ENCODE data around the gene RASAL2.

RASAL2 gene

DNA sequence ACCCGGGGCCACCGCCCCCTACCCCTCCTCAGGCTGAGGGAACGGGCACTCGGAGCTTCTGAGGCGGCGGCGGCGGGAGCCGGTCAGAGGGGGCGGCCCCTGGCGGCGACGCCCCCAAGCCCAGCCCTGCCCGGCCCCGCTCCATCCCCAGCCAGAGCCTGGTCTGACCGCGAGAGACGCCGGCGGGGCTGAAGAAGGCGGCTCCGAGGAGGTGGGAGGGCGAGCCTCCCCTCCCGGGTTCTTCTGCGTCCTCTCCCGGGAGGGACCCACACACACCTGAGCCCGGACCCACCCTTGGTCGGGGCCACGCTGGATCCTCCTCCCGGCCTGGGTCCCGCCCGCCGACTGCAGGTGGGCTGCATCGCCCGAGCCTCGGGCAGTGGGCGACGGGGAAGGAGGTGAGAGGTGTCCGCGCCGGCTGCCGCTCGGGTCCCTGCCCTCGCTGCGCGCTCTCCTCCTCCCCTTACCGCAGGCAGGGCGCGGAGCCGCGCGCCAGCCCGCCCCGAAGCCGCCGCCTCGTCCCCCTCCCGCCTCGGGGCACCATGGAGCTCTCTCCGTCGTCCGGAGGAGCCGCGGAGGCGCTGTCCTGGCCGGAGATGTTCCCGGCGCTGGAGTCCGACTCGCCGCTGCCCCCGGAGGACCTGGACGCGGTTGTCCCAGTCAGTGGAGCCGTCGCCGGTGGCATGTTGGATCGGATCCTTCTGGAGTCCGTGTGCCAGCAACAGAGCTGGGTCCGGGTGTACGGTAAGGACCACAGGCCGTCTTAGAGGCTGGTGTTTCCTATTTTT, at the start of gene RASAL2:
Gene RASAL2, plus strand, starts transcription at position 154 of the 788 bp plus-strand sequence. Its CDS starts 389 bp downstream, at position 543.
- in situ Hi-C loops (cut with MboI; ENCODE audit: low sequenced_read_pairs), result no loop called here

DNA sequence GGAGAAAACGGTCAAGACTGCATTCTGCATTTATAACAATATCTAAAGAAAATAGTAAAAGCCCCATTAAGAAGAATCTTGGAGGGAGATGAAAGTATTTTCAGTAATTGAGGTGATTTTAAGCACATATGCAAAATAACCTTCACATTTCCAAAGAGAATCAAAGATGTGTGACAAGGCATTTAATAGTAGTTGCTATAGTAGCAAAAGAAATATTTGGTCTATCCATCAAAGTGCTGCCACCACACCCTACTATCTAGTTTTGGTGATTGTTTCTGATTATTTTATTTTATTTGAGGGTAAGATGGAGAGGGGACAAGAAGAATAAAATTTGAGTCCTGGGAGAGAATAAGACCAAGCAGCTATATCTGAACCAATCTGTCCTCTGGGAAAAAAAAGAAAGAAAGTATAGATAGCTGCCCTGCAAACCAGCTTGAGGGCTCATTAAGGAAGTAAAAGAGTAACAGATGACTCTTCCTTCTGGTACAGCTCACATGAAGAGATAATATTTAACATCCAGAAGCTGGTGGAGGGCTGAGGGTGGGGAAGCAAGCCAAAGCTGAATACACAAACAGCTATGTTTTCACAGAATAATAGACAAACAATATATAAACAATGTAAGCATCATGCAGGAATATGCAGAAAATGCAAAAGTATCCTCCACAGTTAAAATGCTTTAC, 47.2 kb upstream of the RASAL2 start:
- in situ Hi-C loops (cut with MboI; ENCODE audit: low sequenced_read_pairs), result no loop called here

DNA sequence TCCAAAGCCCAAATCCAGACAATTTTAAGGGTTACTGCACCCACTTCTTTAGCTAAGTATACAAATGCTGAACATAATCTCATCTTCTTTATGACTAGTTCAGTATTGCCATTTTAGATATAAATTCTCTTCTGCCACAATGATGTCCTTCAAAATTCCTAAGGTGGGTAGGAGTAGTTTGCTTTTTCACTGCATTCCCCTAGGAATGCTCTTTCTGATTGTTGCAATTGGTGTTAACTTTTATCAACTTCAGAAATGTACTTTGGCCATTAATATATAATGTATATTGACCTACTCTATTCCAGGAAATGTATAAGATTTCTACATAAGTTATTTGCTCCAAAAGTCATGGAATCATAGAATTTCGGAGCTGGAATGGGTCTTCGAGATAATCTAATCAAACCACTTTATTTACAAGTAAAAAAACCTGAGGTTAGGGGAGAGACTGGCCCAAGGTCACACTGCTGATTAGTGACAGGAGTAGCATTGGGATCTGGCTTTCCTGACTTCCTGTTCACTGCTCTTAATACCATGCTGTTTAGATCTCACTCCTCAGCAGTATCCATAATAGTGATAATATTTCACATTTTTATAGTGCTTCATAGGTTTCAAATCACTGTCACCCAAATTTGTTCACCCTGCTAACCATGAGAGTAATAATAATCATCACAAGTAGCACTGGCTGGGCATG, 46.4 kb upstream of the RASAL2 start:
- in situ Hi-C loops (cut with MboI; ENCODE audit: low sequenced_read_pairs), result no loop called here

DNA sequence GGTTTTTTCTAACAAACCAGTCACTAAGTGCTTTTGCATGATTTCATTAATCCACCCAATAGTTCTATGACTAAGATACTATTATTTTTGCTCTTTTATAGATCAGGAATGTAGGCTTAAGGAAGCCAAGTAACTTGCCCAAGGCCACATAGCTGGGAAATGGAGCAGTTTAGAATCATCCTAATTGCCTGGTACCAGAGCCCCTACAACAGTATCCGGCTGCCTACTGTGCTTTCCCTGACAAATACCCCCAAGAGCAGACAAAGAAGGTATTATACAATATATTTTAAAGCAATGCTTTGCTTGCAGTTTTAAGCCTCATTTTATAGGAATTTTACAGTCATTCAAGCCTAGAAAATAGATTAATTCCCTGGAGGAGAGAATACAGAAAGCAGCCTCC, 45.5 kb upstream of the RASAL2 start:
- in situ Hi-C loops (cut with MboI; ENCODE audit: low sequenced_read_pairs), result no loop called here

DNA sequence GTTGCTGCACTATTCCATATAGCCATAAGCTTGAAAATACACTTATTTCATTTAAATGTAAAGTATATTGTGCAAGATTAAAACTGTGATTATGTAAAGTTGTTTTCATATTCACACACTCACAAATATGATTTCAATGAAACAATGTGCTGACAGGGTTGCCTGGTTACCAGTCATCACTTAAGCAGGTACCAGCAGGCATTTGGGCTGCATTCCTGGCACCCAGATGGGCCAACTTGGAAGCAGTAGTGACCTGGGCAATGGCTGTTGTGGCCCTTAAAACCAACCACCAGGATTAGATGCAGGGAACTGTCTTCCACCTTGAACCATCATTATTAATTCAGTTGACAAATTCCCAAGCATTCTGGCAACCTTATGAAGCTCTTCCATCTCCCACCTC, 45.0 kb upstream of the RASAL2 start:
- in situ Hi-C loops (cut with MboI; ENCODE audit: low sequenced_read_pairs), result no loop called here

DNA sequence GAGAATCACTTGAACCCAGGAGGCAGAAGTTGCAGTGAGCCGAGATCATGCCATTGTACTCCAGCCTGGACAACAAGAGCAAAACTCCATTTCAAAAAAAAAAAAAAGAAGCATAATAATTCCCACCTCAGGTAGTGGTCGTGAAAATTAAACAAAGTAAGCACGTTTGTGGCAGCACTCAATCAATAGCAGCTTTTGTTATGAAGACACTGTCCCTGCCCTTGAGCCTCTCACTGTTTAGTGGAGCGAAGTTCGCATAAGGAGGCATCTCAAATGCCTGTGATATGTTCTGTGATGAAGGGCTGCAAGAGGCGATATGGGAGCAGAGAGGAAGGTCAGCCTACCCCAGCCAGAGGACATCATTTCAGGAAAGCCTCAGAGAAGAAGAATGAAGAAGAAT, 43.8 kb upstream of the RASAL2 start:
- in situ Hi-C loops (cut with MboI; ENCODE audit: low sequenced_read_pairs), result no loop called here

DNA sequence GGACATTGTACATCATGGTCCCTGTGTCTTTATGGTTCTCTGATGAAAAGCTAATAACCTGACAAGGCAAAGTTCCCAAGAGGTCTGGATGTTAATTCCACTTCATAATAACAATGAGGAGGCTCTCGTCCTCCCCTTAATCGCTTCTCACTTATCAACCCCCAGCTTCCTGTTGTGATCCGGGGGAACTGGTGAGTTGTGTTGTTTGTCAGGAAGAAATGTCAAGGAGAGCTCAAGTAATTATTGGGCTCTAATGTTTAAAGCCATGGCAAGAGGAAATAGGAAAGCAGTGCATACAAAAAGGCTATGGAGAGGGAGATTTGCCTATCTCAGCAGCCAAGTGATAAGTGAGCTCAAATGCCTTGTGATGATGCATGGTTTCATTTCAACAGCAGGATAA, 42.8 kb upstream of the RASAL2 start:
- in situ Hi-C loops (cut with MboI; ENCODE audit: low sequenced_read_pairs), result no loop called here

DNA sequence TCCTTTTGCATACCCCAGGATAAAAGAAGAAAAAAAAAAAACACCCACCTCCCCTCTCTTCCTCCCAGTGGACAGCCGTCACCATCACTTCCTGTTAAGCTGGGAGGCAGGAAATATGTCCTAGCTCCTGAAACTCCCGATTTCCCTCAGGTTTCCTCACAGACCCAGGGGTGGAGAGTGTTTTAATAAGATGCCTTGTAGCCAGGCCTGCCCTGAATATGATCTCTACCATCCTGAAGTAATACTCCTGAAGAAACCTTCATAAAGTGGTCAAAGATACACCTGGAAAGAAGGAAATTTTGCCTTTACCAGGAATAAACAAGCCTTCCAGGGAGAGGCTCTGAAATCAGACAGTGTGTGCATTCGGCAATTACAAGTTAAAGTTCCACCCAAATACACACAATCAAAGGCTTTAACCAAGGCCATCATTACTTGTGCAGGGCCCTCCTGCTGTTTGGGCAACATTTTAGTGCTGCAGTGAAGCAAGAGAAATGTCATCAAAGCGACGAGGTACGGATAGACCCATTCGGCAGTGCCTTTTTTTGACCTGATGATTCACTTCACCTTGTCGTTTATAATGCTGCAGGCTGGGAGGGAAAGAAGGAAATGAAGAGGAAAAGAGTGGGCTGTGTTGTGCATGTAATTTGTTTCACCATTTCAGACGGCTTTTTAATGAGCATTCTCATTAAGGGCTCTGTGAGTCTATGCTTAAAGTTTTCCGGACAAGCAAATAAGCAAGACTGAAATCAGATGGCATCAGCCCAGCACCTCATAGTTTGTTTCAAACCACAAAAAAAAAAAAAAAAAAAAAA, 41.0 kb upstream of the RASAL2 start:
- in situ Hi-C loops (cut with MboI; ENCODE audit: low sequenced_read_pairs), result no loop called here

DNA sequence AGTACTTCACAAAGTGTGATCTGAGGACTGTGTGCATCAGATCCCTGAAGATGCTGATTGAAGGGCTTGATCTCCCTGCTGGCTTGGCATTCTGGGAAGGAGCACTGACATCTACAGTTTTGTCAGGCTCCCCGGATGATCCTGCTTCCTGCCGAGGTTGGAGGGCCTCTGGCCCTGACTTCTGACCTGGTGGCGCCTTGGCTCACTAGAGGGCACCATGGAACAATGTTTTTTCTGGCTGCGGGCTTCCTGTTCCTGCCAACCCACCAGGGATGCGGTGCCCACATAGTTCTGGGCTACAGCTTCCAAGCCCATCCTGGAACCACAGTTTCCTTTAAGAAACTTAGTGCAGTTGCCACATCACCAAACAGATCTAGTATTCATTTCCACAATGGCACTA, 38.8 kb upstream of the RASAL2 start:
- in situ Hi-C loops (cut with MboI; ENCODE audit: low sequenced_read_pairs), result no loop called here

DNA sequence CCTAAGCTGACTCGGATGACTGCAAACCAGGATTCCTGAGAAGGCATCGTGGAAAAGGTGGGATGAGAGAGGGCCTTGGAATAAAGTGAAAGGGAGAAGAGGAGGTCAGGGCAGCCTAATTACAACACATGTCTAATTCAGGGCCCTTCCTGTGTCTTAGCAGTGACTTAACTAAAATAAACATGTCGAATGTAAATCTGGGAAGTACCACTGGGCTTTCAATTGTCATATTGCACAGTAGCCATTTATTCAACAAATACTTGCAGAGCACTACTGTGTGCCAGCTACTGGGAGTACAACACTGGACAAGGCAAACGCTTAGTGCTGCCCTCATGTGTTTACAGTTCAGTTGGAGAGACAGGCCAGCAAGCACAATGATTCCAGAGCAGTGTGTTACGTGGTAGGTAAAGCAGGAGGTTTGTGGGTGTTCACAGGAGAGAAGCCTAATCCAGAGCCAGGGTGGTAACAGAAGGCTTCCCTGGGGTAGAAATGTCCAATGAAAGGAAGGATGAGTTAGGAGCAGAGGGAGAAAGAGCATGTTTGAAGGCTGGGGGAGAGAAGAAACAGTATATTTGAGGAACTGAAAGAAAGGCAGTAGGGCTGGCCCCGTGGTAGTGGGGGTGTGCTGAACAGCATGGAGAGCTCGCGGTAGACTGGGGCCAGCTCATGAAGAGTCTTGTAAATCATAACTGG, 38.0 kb upstream of the RASAL2 start:
- in situ Hi-C loops (cut with MboI; ENCODE audit: low sequenced_read_pairs), result no loop called here

DNA sequence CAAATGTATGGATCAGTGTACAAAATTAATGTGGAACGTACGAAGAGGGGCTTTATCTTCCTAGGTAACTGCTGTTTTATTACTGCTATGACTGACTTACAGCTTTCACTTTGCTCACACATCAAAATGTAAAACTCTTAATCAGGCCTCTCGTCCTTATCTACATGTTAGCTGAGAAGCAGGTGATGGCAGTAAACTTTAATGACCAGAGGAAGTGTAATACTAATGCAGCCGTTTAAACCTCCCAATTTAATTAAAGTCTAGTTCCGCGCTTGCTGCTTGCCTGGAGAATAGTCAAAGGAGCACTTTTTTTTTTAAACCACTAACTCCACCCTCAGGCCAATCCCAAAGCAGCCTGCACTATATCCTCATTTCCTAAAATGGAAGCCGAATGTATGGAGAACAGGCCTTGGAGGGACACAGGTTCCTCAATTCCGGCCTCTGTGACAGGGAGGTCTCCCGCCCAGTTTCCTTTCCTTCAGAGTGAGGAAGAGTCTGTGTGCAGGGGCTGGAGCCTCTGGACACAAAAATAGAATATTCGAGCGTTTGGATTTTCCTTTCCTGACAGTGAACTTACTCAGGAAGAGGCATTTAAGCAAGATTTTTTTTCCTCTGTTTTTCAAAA, 36.7 kb upstream of the RASAL2 start:
- in situ Hi-C loops (cut with MboI; ENCODE audit: low sequenced_read_pairs), result no loop called here

DNA sequence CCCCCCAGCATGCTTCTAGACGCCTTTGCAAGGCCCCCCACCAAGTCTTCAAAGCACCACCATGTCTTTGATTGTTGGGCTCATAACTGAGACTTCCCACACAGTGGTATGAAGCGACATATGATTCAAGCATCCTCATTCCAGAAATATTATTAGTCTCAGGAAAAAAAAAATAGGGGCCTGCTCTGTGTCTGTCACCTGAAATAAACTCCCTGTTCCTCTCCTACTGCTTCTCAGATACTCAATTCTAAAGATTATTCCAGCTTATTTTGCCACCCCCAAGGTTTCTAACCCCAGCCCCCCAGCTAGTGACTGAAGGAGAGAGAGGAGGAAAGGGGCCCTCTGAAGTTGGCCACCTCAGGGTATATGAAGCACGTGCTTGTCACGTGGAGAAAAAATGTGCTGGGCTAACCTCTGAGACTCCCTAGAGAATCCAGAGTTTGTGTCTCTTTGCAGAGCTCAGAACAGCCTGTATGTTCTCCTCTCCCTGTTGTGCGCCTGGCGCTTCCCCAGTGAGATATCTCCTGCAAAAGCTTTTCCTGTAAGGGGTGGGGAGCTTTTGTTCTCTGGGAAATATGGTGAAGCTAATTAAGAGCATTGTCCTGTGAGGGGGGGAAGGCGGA, 35.9 kb upstream of the RASAL2 start:
- in situ Hi-C loops (cut with MboI; ENCODE audit: low sequenced_read_pairs), result no loop called here

DNA sequence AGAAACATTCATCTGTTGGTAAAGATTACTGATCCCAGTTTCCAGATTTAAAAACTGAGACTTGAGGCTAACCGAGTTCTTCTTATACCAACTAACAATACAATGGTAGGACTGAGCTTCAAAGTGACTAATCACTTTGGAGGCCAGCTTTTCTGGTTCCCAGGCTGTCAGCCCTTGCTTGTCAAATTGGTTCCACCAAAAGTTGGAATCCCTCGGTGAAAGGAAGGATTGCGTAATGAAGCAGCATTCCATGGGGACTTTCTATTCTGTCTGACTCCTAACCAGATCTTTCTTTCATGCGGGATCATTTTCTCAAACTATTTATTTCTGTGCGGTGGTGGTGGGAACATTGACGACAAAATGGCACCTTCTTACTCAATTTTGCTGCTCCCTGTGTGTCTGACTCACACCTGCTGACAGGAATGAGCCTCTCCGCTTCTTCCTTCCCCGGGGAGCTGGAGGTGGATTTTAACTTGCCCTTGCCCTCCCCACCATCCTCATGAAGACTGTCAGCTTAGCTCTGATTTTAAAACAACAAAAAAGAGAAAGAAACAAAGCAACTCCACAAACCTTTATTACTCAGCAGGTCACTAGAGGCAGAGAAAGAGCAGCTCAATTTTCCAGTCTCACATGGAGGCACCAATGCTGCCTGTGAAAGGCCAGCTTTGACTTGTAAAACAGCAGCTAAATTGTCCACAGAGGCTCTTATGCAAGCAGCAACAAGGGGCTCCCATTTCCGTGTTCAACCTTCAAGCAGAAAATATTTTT, 32.9 kb upstream of the RASAL2 start:
- in situ Hi-C loops (cut with MboI; ENCODE audit: low sequenced_read_pairs), result no loop called here

DNA sequence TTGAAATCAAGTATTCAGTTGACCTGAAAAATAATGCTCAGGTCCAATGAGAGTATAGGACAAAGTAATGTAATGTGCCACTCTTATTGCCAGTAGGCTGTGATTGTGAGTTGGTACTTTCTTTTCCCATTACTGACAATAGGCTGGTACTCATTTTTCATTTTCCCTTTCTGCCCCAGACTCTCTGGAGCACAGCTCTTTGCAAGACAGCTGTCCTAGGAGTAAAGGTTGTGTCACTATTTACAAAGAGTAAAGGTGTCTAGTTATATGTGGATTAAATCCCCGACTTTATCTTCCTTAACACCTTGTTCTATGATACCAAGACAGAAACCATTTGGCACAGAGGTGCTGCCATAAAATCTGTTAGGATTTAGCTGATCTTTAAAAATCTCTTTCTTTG, 32.3 kb upstream of the RASAL2 start:
- in situ Hi-C loops (cut with MboI; ENCODE audit: low sequenced_read_pairs), result no loop called here

DNA sequence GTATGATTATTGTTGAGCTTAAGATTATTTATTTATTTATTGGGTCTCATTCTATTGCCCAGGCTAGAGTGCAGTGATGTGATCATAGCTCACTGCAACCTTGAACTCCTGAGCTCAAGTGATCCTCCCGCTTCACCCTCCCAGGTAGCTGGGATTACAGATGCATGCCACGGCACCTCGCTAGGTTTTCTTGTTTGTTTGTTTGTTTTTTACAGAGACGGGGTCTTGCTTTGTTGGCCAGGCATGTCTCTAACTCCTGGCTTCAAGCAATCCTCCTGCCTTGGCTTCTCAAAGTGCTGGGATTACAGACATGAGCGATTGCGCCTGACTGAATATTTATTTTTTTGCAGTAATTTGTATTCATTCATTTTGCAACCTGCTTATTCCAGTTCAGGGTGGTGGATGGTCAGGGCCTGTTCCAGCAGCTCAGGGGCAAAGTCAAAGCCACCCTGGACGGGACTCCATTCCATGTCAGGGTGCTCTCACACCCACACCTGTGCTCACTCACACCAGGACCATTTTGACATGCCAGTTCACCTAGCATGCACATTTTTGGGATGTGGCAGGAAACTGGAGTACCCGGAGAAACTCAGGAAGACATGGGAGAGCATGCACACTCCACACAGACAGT, 29.6 kb upstream of the RASAL2 start:
- in situ Hi-C loops (cut with MboI; ENCODE audit: low sequenced_read_pairs), result no loop called here

DNA sequence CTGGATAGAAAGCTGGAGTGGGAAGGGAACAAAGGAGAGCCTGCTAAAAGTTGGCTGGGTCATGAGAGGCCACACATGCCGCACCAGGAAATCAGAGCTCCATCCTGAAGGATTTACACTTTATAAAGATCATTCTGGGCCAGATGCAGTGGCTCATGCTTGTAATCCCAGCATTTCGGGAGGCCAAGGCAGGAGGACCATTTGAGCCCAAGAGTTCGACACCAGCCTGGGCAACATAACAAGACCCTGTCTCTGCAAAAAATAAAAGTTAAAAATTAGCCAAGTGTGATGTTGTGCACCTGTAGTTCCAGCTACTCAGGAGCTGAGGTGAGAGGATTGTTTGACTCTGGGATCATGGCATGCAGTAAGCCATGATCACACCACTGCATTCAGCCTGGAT, 28.7 kb upstream of the RASAL2 start:
- in situ Hi-C loops (cut with MboI; ENCODE audit: low sequenced_read_pairs), result no loop called here

DNA sequence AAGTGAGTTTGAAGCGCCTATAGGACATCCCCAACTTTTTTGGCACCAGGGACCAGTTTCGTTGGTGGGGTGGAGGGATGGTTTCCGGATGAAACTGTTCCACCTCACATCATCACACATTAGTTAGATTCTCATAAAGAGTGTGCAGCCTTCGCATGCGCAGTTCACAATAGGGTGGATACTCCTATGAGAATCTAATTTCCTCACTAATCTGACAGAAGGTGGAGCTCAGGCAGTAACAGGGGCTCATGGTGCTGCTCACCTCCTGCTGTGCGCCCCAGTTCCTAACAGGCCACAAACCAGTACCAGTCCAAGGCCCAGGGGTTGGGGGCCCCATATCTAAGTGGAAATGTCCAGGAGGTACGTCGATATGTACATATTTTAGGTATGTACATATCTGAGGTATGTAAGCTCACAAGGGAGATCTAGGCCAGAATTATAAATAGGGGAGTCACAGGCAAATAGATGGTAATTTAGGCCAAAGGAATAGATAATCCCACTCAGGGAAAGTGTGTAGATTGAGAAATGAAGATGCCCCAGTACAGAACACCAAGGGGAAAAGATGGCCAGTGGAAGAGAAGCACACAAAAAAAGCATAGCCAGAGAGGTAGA, 27.5 kb upstream of the RASAL2 start:
- in situ Hi-C loops (cut with MboI; ENCODE audit: low sequenced_read_pairs), result no loop called here
